ENCODE data around the gene PAK1. TPM values are rescaled to one million over a fixed set of nuclear protein-coding genes. Genes with fewer than 3 reads are reported as not detected.

The PAK1 gene
- polyA plus RNA-seq, 1 experiment = 62.3 TPM

DNA sequence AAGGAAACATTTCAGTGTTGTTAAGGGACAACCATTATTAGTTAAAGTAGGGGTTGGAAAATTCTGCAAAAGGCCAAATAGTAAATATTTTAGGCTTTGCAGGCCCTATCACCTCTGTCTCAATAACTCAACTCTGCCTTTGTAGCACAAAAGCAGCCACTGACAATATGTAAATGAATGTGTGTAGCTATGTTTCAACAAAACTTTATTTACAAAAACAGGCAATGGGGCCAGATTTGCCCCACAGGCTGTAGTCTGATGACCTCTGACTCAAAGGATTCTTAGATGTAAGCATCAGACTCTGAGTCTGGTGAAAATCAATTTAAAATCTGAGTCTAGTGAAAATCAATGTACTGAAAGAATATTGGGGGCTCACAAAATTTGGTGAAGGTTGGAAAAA, 50.3 kb downstream of the PAK1 start:
- TF ChIP-seq, protein P1, sequence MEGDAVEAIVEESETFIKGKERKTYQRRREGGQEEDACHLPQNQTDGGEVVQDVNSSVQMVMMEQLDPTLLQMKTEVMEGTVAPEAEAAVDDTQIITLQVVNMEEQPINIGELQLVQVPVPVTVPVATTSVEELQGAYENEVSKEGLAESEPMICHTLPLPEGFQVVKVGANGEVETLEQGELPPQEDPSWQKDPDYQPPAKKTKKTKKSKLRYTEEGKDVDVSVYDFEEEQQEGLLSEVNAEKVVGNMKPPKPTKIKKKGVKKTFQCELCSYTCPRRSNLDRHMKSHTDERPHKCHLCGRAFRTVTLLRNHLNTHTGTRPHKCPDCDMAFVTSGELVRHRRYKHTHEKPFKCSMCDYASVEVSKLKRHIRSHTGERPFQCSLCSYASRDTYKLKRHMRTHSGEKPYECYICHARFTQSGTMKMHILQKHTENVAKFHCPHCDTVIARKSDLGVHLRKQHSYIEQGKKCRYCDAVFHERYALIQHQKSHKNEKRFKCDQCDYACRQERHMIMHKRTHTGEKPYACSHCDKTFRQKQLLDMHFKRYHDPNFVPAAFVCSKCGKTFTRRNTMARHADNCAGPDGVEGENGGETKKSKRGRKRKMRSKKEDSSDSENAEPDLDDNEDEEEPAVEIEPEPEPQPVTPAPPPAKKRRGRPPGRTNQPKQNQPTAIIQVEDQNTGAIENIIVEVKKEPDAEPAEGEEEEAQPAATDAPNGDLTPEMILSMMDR (IDR thresholded peaks at IDR 0.05; ENCODE audit: insufficient read depth, low read depth, low read length) = no peak
- Histone ChIP-seq H3K27me3 (ENCODE audit: control insufficient read depth, insufficient read depth, low read length) (no peaks in the 10 kb centered on the region), H3K36me3 (ENCODE audit: control insufficient read depth, insufficient read depth, low read length) (no peaks in the 10 kb centered on the region), H3K4me3 (ENCODE audit: low read depth, low read length) (no peak overlapping the region)
- no peak for DNase-seq (ENCODE audit: low read depth)
- ChIA-PET POLR2A (no interaction called here), CTCF (no interaction called here)

- DNase-seq (ENCODE audit: low read depth) = no peak
- Histone ChIP-seq H3K27me3 (ENCODE audit: control insufficient read depth, insufficient read depth, low read length) (no peaks in the 10 kb centered on the region), H3K4me3 (ENCODE audit: low read depth, low read length) (no peak overlapping the region), H3K36me3 (ENCODE audit: control insufficient read depth, insufficient read depth, low read length) (no peaks in the 10 kb centered on the region)
- POLR2A ChIA-PET = no interaction called here
- TF ChIP-seq, protein P1 (IDR thresholded peaks at IDR 0.05; ENCODE audit: insufficient read depth, low read depth, low read length) = no peak
- CTCF ChIA-PET = no interaction called here
These were observed 51.2 kb downstream of the PAK1 start for GRCh38 chr11:77422687-77423086.

- no peaks in the 10 kb centered on the region for H3K36me3 ChIP-seq (ENCODE audit: control insufficient read depth, insufficient read depth, low read length)
- no peak for DNase-seq (ENCODE audit: low read depth)
- H3K4me3 ChIP-seq (ENCODE audit: low read depth, low read length) = no peak overlapping the region
- H3K27me3 ChIP-seq (ENCODE audit: control insufficient read depth, insufficient read depth, low read length) = no peaks in the 10 kb centered on the region
- CTCF ChIA-PET = interaction anchor here (0.6 kb wide), 1 partner anchor 43 kb away, joined by 3 read pairs; no protein-coding TSS in a partner anchor
- POLR2A ChIA-PET = no interaction called here
- TF ChIP-seq, protein P1 (IDR thresholded peaks at IDR 0.05; ENCODE audit: insufficient read depth, low read depth, low read length) = no peak
These were observed 52.7 kb downstream of the PAK1 start for GRCh38 chr11:77421041-77421723.

- ChIA-PET POLR2A (no interaction called here), CTCF (interaction anchor here (1.5 kb wide), 1 partner anchor 8 kb away, joined by 3 read pairs; no protein-coding TSS in a partner anchor)
- Histone ChIP-seq H3K36me3 (ENCODE audit: control insufficient read depth, insufficient read depth, low read length) (no peaks in the 10 kb centered on the region), H3K27me3 (ENCODE audit: control insufficient read depth, insufficient read depth, low read length) (no peaks in the 10 kb centered on the region), H3K4me3 (ENCODE audit: low read depth, low read length) (no peak overlapping the region)
- TF ChIP-seq, protein P1 (IDR thresholded peaks at IDR 0.05; ENCODE audit: insufficient read depth, low read depth, low read length) = no peak
- no peak for DNase-seq (ENCODE audit: low read depth)
These were observed 54.8 kb downstream of the PAK1 start for GRCh38 chr11:77418971-77419597.

DNA sequence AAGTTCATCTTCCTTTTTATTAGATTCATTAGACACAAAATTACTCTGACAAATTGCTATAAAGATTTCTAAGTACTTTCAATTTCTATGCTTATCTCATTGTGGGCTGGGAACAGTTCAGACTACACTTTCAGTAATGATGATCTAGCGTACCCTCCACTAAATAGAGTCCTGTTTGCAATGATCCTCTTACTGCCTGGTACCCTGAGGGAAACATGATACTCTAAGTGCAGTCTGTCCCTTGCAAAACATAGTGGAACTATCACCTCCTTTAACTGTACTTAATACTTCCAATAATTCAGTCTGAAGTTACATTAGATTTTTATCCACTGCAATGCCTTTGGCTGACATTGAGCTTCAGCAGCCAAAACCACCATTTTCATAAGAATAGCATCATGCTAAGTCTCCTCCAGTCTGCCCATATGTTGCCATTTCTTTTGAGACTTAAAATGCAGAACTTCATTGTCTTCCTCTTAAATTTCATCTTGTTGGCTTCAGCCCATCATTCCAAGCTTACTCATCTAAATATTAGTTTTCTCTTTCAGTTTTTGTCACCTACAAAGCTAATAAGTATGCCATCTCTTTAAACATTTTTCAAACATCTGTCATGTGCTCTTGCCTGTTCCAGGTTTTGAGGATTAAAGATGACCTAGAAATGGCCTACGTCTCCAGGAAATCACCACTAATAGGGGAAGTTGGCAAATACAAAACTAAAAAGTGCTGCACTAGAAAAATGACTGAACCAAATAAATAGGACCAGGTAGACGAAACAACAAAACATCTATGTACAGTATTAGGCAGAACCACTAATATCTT, 55.5 kb downstream of the PAK1 start:
- POLR2A ChIA-PET = no interaction called here
- CTCF ChIA-PET = no interaction called here
- DNase-seq (ENCODE audit: low read depth) = no peak
- TF ChIP-seq, protein P1 (IDR thresholded peaks at IDR 0.05; ENCODE audit: insufficient read depth, low read depth, low read length) = no peak
- no peak overlapping the region for H3K4me3 ChIP-seq (ENCODE audit: low read depth, low read length)
- H3K36me3 ChIP-seq (ENCODE audit: control insufficient read depth, insufficient read depth, low read length) = no peaks in the 10 kb centered on the region
- no peaks in the 10 kb centered on the region for H3K27me3 ChIP-seq (ENCODE audit: control insufficient read depth, insufficient read depth, low read length)
